HG02678 (cell line): ENCODE results near the gene DLX3.

ENCODE experiments used
- ATAC-seq: cut with Tn5 transposase; IDR thresholded peaks from one replicate; pipeline ENCODE4 v1.9.1; 2021; ENCODE audit warnings: mild to moderate bottlenecking, moderate library complexity; ENCODE audit not compliant: unreplicated experiment

The DLX3 gene

DNA sequence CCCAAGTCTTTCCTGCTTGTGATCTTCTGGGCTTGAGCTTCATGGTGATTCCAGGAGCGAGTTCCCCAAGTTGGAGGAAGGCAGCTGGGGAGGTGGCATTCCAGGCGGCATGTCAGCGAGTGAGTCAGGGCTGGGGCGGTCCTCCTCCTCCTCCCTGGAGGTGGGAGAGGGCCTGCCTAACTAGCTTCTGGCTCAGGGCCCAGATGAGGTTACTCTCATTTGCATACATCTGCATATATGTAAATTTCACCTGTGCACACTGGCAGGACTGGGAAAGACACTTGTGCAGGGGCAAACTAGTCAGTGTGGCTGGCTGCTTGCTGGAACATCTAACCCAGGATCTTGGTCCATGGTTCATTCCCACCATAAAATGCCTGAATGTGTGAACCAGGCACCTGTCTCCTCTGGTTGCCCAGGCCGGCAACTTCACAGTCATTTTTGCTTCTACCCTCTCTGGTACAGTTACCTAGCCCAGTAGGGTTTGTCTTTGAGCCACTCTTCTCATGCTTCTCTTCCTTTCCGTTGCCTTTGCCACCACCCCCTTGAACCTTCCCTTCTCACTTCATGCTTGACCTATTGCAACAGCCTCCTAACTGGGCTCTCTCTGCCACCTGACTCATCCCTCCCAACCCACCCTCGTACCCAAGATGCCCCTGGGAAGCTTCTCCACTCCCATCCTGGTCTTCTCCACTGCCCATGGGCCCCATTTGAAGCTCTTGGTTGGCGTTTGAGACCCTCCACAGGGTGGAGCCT lies 35.7 kb downstream of the DLX3 start:
- ATAC-seq, result no peak

DNA sequence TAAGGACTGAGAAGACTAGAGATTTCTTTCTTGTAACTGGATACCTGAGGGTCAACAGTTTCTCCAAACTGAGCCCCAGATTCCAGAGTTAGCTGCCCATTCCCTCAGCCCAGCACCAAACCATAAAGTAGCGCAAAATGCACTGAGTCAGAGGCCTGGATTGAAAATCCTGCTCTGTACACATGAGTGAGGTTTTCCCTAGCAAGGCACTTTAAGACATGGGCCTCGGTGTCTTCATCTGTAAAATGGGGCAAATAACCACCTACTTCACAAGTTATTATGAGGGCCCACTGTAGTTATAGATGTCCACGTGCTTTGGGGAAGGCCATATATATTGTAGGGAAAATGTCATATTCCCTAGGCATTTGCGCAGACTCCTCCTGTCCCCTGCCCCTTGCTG lies 36.3 kb downstream of the DLX3 start:
- no peak for ATAC-seq

DNA sequence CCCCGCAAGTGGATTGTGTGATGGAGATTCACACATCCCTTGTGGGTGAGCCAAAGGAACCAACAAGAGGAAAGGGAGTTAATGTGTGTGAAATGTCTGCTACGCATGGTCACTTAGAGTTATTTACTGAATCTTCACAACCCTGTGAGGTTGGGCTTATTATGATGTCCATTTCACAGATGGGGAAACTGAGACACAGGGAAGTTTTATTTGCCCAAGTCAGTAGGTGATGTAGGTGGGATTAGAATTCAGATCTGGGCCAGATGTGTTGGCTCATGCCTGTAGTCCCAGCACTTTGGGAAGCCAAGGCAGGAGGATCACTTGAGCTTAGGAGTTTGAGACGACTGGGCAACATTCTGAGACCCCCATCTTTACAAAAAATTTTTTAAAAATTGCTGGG lies 37.7 kb downstream of the DLX3 start:
- no peak for ATAC-seq

DNA sequence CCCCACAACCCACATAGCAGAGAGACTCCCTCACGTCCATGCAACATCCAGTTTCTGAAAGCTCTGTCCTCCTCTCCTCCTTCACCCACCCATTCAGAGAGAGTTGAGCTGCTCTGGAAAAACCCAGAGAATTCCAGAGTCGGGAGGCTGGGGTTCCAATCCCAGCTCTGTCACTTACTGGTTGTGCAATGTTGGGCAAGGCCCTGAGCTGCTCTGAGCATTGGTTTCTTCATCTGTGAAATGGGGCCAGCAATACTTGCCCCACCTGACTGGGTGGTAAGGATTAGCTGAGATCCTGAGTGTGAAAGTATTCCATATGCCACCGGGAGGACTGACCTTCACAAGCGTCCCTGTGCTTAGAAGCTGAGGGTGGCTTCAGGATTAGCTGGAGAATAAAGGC lies 38.2 kb downstream of the DLX3 start:
- no peak for ATAC-seq

DNA sequence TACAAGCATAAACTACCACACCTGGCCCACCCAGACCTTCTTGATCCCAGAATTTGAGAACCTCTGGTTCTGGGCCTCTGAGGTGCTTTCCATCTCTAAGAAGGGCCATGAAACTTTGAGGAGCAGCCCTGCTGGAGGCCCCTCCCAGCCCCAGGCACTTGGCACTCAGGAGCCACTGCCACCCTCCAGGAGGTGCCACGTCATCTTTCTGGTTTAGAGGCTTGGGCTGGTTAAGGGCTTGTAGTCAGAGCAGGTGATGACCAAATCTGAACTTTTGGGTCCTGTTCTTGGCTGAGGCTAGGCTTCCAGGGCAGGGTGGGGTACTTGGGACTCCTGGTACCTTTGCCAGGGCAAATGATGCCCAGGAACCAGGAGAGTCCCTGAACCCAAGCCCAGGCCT lies 39.9 kb downstream of the DLX3 start:
- ATAC-seq, result no peak

DNA sequence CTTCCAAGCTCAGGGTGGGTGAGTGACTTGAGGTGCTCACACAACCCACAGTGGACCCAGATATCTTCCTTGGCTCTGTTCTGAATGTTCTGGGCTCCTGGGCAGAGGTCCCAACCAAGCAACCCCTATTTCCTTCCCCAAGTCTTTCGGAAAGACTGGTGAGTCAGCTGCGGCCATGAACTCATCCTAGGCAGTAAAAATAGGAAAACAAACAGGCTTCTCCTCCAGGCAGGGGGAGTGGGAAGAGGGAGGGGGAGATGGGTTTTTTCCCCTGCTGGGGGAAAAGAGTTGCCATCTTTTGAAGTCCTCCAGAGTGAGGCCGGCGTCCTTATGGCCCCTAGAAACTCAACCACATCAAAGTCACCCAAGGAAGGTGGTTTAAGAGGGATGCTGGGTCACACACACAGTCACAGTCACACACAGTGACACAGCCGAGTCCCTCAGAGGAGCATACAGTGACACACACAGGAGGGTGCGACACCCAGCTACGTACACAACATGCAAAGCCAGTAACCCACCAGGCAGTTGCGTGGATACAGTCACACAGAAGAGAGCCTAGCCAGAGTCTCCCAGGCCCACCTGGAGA lies 42.0 kb downstream of the DLX3 start:
- ATAC-seq, result no peak

DNA sequence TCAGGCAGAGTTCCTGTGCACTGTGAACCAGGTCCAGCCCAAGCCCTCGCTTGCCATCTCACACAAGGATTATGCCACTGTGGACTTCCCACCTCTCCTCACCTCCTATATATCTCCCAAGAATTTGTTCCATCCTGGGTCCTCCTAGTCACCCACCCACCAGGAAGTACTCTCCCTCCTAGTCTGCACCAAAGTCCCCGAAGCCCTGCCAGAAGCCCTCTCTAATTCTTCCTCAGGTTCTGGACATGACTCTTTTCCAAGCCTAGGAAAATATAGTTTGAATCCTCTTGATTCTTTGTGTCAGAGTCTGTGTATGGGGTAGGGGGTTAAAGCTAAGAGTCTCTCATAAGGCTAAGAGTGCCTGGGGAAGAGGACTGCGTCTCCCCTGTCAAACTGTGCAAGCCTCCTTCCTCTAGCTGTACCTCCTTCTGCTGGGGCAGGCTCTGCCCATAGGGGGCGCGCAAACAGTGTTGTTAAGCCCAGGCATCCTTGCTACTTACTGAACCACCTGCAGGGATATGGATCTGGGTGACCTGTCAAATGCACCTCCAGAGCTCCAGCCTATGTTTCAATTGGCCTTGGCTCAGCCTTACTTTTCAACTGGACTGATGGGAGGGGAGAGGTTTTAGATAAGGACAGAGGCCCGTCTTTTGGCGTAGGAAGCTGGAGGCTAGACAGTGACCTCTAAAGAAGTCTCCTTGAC lies 42.7 kb downstream of the DLX3 start:
- ATAC-seq, result no peak

DNA sequence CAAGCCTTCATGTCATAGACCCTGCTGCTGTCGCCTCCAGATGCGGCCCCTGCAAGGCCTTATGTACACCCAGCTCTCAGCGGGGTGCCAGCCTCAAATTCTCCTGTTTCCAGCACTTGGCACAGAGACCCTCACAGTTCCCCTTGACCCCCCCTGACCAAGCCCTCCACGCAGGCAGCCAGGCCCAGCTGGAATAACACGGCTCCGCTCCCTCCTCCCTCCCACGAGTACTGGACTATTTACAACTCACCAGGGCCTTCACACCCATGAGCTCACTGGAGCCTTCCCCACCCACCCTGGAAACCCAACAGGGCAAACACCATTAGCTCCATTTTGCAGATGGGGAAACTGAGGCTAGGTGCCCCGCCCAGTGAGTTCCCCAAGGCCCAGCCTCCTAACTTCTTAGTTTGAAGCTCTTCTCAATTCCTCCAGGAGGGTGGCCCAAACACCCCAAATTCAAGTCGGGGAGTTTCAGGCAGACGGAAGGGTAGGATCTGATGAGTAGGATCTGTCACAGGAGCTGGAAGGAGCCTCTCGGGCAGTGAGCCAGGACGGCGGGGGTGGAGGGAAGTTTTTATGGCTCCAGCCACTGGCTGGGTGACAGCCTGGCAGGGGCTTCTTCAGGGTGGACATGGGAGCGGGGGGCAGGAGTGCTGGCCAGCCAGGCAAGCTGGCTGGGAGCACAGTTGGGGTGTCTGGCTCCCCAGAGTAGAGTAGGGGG lies 43.5 kb downstream of the DLX3 start:
- no peak for ATAC-seq

DNA sequence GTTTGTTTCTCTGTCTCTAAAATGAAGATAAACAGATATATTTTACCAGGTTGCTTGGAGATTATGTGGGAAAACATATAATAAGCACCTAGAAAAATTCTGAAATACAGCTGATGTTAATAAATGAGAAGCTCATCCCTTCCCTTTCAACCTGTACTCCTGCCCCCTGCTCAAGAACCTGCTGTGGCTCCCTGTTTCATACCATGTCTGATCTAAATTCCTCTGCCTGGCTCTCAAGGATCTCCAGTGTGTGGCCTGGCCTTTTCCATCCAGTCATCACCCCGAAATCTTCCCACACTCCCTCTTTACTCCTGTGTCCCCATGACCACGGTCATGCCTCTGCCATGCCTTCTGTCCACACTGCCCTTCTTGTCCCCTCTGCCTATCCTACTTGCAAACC lies 45.4 kb downstream of the DLX3 start:
- ATAC-seq, result no peak

DNA sequence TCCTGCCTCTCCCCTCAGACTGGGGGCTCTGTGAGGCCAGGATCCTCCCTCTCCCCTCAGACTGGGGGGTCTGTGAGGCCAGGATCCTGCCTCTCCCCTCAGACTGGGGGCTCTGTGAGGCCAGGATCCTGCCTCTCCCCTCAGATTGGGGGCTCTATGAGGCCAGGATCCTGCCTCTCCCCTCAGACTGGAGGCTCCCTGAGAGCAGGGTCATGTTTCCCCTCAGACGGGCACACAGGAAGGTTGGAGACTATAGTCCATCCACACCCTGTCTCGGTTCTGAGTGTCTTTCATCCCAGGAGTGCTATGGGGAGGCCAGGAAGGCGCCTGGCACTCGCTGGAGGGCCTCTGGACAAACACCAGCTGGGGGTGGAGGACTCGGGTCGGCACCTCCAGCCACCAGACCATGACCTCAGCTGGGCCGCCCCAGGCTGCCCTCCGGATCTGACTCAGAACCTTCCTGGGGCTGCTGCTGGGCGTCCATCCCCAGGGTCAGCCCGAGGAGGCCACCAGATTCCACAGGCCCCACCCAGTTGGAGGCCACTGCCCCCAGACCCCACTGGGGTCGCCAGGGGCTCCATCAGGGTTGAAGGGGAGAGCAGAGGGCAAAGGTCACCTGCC lies 48.0 kb downstream of the DLX3 start:
- ATAC-seq, result no peak

DNA sequence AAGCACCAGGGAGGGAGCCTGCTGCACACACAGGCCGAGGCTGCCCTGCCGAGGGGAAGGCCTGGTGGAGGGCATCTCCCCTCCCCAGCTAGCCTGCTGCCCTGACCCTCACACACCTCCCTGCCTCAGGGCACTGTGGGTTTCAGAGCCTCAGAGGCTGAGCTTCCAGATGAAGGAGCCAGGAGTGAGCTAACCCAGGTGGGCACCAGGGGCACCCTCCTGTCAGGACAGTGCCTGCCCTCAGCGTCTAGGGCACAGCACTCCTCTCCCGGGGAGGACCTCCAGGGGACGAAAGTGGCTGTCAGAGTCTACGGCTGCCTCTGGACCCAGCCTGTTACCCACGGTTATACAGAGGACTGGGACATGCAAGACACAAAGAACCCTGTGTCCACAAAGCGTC lies 48.8 kb downstream of the DLX3 start:
- ATAC-seq, result no peak

DNA sequence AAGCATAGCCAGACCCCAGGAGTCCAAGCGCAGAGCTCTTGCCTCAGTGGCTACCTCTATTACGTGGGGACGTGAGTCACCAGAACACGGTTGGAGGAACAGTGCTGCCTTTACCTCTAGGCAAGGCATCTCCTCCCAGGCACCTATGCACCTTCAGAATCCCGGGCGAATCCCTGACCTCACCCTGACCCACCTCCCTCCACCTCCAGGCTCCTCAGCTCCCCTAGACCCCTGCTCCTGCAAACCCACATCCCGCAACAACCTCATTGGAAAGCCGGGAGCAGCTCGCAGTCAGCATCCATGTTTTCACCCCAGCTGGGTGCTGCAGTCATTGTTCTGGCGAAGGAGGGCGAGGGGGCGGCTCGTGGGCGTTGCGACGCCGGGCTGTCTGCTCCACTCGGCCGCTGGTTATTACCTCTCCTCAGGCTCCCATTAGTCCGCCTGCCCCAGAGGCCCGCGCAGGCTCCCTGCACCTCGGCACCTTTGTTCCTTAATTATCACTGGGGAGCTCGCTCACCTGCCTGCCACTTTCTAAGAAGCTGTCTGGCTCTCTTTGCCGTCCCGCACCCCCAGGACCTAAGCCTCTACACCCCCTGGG lies 50.7 kb downstream of the DLX3 start:
- ATAC-seq, result no peak

DNA sequence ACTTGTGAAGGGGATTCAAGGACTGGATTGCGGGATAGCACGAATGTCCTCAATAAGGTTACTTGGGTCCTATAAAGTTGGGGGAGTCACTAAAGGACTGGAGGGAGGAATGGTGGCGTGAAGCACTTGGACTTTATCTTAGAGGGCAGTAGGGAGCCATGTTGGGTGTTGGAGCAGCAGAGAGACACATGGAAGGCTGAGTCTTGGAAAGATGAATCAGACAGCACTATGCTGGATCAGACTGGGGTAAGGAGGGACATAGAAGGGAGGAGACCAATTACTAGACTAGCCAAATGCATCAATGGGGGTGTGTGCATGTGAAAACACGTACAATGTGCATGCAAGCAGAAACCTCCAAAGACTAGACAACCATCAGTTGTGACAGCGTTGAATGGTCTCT lies 52.1 kb downstream of the DLX3 start:
- no peak for ATAC-seq

DNA sequence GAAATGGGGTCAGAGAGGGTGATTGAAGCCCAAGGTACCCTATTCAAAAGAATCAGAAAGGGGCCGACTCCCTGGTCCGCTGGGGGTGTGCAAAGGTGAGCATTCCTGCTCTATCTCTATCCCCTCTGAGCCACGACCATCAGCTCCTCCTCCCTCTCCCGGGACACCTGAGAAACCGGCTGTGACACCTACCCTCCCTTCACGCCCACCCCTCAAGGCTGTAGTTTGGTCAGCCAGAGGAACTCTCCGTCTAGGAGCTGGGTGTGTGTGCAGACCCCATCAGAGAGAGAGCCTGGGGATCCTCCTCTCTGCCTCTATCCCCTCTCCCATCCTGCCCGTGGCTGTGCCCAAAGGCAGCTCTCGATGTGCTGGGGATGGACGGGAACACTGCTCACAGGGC lies 53.6 kb downstream of the DLX3 start:
- ATAC-seq, result no peak
